A673 (cell line): ENCODE measurements around the gene BRD8. TPM values are rescaled to one million over a fixed set of nuclear protein-coding genes. Genes with fewer than 3 reads are reported as not detected.

Experiments used
- BruUV-seq: library from RNA; stranded (reverse); fragments of 400-500 nt; replicated peaks from 2 replicates; lab custom pipeline; 2021; lab: Mats Ljungman, UMichigan
- CTCF ChIA-PET: fragments of 300-600 bp; sonication (Branson Sonifier 250); formaldehyde crosslinking; loops from one replicate; lab custom pipeline; 2022; ENCODE audit warnings: antibody characterized with exemption; lab: Charles Lee
- POLR2A ChIA-PET: fragments of 300-600 bp; sonication (Branson Sonifier 250); formaldehyde crosslinking; loops from one replicate; lab custom pipeline; 2022; ENCODE audit warnings: antibody characterized with exemption; ENCODE audit not compliant: low non-redundant PET; lab: Charles Lee
- DNase-seq: peaks from one replicate; pipeline ENCODE4 v3.0.0-alpha.2; 2015; ENCODE audit warnings: low spot score
- H3K27ac ChIP-seq: fragments of 200-600 bp; sonication (generic); 2 replicates; pipeline ENCODE4 v1.5.1; 2016; ENCODE audit warnings: mixed run types, low read depth, mild to moderate bottlenecking, mixed read lengths, antibody characterized with exemption, low read length; ENCODE audit not compliant: poor library complexity, severe bottlenecking
- H3K27me3 ChIP-seq: fragments of 200-600 bp; sonication (generic); replicated peaks from 2 replicates; pipeline ENCODE4 v1.6.1; 2017; ENCODE audit warnings: mixed run types, low read depth, mild to moderate bottlenecking, mixed read lengths, antibody characterized with exemption, low read length; ENCODE audit not compliant: insufficient read depth, poor library complexity
- H3K36me3 ChIP-seq: fragments of 200-600 bp; sonication (generic); 2 replicates; pipeline ENCODE4 v1.6.1; 2016; ENCODE audit warnings: mixed run types, mild to moderate bottlenecking, mixed read lengths, antibody characterized with exemption, low read length; ENCODE audit not compliant: insufficient read depth, poor library complexity, severe bottlenecking
- H3K4me1 ChIP-seq: fragments of 200-600 bp; sonication (generic); 2 replicates; pipeline ENCODE4 v1.6.1; 2017; ENCODE audit warnings: mixed run types, mild to moderate bottlenecking, mixed read lengths, antibody characterized with exemption, low read length; ENCODE audit not compliant: insufficient read depth, poor library complexity, severe bottlenecking
- H3K4me3 ChIP-seq: fragments of 200-600 bp; sonication (generic); 2 replicates; pipeline ENCODE4 v1.5.1; 2016; ENCODE audit warnings: low read depth, mixed run types, mild to moderate bottlenecking, mixed read lengths, low read length; ENCODE audit not compliant: poor library complexity, severe bottlenecking
- H3K9me3 ChIP-seq: fragments of 200-600 bp; sonication (generic); 2 replicates; pipeline ENCODE4 v1.6.1; 2016; ENCODE audit warnings: mixed run types, low read depth, mild to moderate bottlenecking, mixed read lengths, antibody characterized with exemption, low read length; ENCODE audit not compliant: poor library complexity, severe bottlenecking
- EZH2 ChIP-seq: fragments of 200-600 bp; sonication (generic); IDR thresholded peaks from 2 replicates; pipeline ENCODE4 v1.6.1; 2017; ENCODE audit warnings: borderline replicate concordance, low read depth, mild to moderate bottlenecking, mixed read lengths, antibody characterized with exemption, low read length; ENCODE audit not compliant: poor library complexity, severe bottlenecking
- intact Hi-C: fragments of 100-400 bp; cut with micrococcal nuclease; formaldehyde crosslinking; loops from one replicate; pipeline ENCODE4 v1.10.0; 2022; ENCODE audit not compliant: unreplicated experiment
- total RNA-seq: library from RNA; stranded (reverse); gene quantifications from 2 replicates; pipeline ENCODE4 v1.2.3, GENCODE V29; 2021
- TF ChIP-seq, protein P1 (sequence below): fragments of 300-800, 200-600 bp; sonication (generic); conservative IDR thresholded peaks from 2 replicates; pipeline ENCODE4 v1.5.1; 2017; ENCODE audit warnings: low read depth, mild to moderate bottlenecking, antibody characterized with exemption, low read length, moderate library complexity, mixed read lengths

Gene BRD8
- total RNA-seq, 1 experiment from 2014 or later, result 86.7 TPM

DNA sequence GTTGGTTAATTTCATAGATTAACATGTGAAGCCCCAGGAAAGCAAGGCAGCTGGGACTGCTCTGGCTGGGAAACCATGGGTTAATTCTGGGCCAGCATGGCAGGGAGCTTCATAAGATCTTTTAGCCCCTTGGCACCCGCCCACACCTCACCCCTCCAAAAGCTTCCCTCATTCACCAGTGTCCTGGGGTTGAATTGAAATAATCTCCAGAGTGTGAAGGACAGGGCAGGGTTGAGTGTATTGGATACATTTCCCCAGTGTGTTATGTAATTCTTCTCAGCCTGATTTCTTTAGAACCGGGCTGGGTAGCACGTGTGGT lies 75.2 kb downstream of the BRD8 start:
- Histone ChIP-seq H3K36me3 (no peaks in the 10 kb centered on the region), H3K4me1 (no peaks in the 10 kb centered on the region), H3K9me3 (no peaks in the 10 kb centered on the region), H3K4me3 (no peak overlapping the region), H3K27ac (no peak overlapping the region), H3K27me3 (no peaks in the 10 kb centered on the region)
- CTCF ChIA-PET, result no interaction called here
- intact Hi-C loops, result no loop called here
- TF ChIP-seq, protein P1, sequence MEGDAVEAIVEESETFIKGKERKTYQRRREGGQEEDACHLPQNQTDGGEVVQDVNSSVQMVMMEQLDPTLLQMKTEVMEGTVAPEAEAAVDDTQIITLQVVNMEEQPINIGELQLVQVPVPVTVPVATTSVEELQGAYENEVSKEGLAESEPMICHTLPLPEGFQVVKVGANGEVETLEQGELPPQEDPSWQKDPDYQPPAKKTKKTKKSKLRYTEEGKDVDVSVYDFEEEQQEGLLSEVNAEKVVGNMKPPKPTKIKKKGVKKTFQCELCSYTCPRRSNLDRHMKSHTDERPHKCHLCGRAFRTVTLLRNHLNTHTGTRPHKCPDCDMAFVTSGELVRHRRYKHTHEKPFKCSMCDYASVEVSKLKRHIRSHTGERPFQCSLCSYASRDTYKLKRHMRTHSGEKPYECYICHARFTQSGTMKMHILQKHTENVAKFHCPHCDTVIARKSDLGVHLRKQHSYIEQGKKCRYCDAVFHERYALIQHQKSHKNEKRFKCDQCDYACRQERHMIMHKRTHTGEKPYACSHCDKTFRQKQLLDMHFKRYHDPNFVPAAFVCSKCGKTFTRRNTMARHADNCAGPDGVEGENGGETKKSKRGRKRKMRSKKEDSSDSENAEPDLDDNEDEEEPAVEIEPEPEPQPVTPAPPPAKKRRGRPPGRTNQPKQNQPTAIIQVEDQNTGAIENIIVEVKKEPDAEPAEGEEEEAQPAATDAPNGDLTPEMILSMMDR, result no peak
- no peak for TF ChIP-seq EZH2
- no TSS peak for BruUV-seq
- POLR2A ChIA-PET, result interaction anchor here (0.5 to 0.6 kb wide), 2 partner anchors 61 to 205 kb away, joined by 3 to 8 read pairs; no protein-coding TSS in a partner anchor
- DNase-seq, result no peak

- no peaks in the 10 kb centered on the region for H3K4me1 ChIP-seq
- no peak for DNase-seq
- no peaks in the 10 kb centered on the region for H3K27me3 ChIP-seq
- H3K36me3 ChIP-seq, result no peaks in the 10 kb centered on the region
- TF ChIP-seq, protein P1, result no peak
- TF ChIP-seq EZH2, result no peak
- BruUV-seq, result no TSS peak
- CTCF ChIA-PET, result no interaction called here
- POLR2A ChIA-PET, result interaction anchor here (0.5 kb wide), 1 partner anchor 61 kb away, joined by 8 read pairs; no protein-coding TSS in a partner anchor
- H3K27ac ChIP-seq, result no peak overlapping the region
- no peak overlapping the region for H3K4me3 ChIP-seq
- H3K9me3 ChIP-seq, result no peaks in the 10 kb centered on the region
- intact Hi-C loops, result no loop called here
Observed at GRCh38 chr5:138102454-138103318, 75.7 kb downstream of the BRD8 start.

DNA sequence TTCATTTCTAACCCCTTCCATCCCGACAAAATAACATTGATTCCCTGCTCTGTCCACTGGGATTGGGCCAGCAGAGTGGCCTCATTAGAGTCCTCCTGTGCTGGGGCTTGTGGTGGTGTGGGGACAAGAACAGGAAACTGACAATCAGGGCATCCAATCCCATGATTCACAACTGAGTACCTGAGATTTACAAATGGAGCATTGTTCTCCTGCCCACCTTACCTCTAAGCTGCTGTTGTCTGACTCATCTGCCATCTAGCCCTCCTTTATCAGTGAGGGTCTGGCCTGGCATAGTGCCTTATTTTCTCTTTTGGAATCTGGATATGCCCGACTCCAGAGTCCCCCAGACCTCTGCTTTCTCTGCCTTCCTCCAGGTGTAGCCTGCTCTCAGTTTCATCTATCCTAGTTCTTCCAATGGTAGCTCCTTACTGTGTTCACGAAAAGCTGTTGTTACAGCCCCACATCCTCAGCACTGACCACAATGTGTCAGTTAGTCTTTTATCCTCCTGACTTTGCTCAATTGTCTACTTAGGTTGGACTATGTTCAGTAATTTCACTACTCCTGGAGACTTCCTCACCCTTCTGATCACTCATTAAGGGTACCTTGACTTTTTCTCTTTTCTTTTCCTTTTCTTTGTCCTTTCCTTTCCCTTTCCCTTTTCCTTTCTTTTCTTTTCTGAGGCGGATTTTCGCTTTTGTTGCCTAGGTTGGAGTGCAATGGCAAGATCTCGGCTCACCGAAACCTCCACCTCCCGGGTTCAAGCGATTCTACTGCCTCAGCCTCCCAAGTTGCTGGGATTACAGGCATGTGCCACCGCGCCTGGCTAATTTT lies 81.2 kb downstream of the BRD8 start:
- H3K27ac ChIP-seq, result no peak overlapping the region
- no TSS peak for BruUV-seq
- no peak for DNase-seq
- peaks cover 12% of the 10 kb centered on the region for H3K27me3 ChIP-seq
- no peaks in the 10 kb centered on the region for H3K4me1 ChIP-seq
- TF ChIP-seq, protein P1, result no peak
- no peak for TF ChIP-seq EZH2
- no peak overlapping the region for H3K4me3 ChIP-seq
- H3K9me3 ChIP-seq, result no peaks in the 10 kb centered on the region
- POLR2A ChIA-PET, result no interaction called here
- intact Hi-C loops, result no loop called here
- CTCF ChIA-PET, result no interaction called here
- H3K36me3 ChIP-seq, result no peaks in the 10 kb centered on the region
